Brain microvascular endothelial cell (primary cell): ENCODE measurements around the gene PROZ.
A peak's percentile ranks its signal among the peaks of the same experiment; 100 is the strongest.
"Not testable (repeated sequence)": the region's sequence is repeated elsewhere in the genome, so short reads cannot be mapped to it uniquely, and the experiment has no call there.

Experiments used
- DNase-seq: peaks from one replicate; pipeline ENCODE4 v3.0.0-alpha.2; 2020
- H3K27ac ChIP-seq: fragments of 250-450 bp; sonication (Bioruptor Pico); 2 replicates; pipeline ENCODE4 v1.5.1; 2020; ENCODE audit warnings: mild to moderate bottlenecking, moderate library complexity
- H3K27me3 ChIP-seq: fragments of 250-450 bp; sonication (Bioruptor Pico); replicated peaks from 2 replicates; pipeline ENCODE4 v1.5.1; 2020; ENCODE audit warnings: mild to moderate bottlenecking
- H3K36me3 ChIP-seq: fragments of 250-450 bp; sonication (Bioruptor Pico); replicated peaks from 2 replicates; pipeline ENCODE4 v1.5.1; 2020; ENCODE audit warnings: mild to moderate bottlenecking
- H3K4me3 ChIP-seq: 2 replicates; pipeline ENCODE4 v1.5.1; 2011; ENCODE audit warnings: low read depth, mild to moderate bottlenecking, control low read depth, low read length, moderate library complexity
- in situ Hi-C: cut with HindIII; loops from 2 replicates; pipeline ENCODE4 v1.10.0; 2017; ENCODE audit warnings: low sequenced_read_pairs, low pct_ligation_motif_present
- TF ChIP-seq, protein P1 (sequence below): IDR thresholded peaks from 2 replicates; pipeline ENCODE4 v1.5.1; 2011; ENCODE audit warnings: low read depth, mild to moderate bottlenecking, moderate library complexity, low read length, control low read depth, inconsistent platforms; ENCODE audit errors: missing control alignments

PROZ gene, protein sequence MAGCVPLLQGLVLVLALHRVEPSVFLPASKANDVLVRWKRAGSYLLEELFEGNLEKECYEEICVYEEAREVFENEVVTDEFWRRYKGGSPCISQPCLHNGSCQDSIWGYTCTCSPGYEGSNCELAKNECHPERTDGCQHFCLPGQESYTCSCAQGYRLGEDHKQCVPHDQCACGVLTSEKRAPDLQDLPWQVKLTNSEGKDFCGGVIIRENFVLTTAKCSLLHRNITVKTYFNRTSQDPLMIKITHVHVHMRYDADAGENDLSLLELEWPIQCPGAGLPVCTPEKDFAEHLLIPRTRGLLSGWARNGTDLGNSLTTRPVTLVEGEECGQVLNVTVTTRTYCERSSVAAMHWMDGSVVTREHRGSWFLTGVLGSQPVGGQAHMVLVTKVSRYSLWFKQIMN

DNA sequence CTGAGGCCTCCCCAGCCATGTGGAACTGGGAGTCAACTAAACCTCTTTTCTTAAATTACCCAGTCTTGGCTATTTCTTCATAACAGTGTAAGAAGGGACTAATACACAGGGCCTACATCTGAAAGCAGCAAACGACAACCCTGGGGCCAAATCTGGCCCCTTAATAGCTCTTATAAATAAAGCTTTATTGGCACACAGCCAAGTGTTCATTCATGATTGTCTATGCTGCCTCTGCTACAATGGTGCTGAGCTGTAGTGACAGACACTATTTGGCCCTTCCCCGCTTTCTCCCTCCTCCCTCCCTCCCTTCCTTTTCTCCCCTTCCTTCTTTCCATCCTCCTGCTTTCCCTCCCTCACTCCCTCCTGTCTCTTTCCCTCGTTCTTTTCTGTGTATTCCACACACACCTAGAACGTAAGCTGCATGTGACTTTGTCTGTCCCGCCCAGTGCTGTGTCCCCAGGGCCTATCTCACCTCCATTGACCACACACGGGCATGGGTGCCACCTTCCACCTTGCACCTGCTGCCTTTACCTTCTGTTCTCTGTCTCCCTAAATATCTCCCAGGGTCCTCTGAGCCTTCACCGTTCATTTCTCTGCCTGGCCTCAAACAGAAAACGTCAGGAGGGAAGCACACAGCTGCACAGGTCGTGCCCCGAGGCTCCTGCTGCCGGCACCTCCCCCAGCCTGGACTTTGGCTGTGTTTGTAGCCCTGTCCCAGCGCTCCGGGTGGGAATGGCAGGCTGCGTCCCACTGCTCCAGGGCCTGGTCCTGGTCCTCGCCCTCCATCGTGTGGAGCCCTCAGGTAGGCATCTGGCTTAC is at the start of gene PROZ:
Gene PROZ, plus strand, starts transcription at position 720 of the 819 bp plus-strand sequence. Its CDS starts 13 bp downstream, at position 733.
- Histone ChIP-seq H3K36me3 (no peaks in the 10 kb centered on the region), H3K27ac (no peak within 1 kb of the TSS), H3K4me3 (no peak within 1 kb of the TSS), H3K27me3 (no peaks in the 10 kb centered on the region)
- in situ Hi-C loops = no loop called here
- no peak for DNase-seq
- TF ChIP-seq, protein P1, sequence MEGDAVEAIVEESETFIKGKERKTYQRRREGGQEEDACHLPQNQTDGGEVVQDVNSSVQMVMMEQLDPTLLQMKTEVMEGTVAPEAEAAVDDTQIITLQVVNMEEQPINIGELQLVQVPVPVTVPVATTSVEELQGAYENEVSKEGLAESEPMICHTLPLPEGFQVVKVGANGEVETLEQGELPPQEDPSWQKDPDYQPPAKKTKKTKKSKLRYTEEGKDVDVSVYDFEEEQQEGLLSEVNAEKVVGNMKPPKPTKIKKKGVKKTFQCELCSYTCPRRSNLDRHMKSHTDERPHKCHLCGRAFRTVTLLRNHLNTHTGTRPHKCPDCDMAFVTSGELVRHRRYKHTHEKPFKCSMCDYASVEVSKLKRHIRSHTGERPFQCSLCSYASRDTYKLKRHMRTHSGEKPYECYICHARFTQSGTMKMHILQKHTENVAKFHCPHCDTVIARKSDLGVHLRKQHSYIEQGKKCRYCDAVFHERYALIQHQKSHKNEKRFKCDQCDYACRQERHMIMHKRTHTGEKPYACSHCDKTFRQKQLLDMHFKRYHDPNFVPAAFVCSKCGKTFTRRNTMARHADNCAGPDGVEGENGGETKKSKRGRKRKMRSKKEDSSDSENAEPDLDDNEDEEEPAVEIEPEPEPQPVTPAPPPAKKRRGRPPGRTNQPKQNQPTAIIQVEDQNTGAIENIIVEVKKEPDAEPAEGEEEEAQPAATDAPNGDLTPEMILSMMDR = no peak

DNA sequence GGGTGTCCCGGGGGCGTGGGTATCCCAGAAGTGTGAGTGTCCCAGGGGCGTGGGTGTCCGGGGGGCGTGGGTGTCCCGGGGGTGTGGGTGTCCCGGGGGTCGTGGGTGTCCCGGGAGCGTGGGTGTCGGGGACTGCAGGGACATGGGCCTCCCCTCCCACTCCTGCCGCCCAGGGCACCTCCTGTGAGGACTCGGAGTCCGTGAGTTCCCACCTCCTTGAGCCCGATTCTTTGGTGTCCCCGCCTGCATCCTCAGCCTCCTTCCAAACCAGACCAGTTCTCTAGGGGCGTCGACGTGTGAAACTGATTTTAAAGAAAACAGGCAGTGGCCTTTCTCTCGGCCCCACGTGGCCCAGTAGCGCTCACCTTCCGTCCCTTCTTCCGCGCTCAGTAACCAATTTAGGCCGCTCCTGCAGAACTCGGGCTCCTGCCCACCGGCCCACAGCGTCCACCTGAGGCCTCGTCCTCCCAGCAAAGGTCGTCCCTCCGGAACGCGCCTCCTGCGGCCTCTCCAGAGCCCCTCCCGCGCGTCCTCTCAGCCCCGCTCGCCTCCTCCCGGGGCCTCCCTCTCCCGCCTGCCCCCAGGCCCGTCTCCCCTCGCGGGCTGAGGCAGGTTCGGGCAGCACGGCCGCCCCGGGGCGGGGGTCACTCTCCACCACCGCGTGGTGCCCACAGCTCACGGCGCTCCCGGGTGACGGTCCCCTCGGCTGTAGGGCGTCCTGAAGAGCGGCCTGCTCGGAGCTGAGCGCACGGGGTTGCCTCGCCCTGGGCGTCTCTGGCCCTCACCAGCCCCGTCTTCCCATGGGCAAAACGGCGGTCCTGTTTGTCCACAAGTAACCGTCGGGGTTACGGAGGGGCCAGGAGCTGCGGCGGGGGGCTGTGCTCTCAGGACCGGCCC is 49.0 kb upstream of the PROZ start:
- in situ Hi-C loops = no loop called here
- TF ChIP-seq, protein P1 = no peak
- Histone ChIP-seq H3K27me3 (peaks cover 20% of the 10 kb centered on the region), H3K36me3 (no peaks in the 10 kb centered on the region), H3K4me3 (no peak overlapping the region), H3K27ac (no peak overlapping the region)
- no peak for DNase-seq

DNA sequence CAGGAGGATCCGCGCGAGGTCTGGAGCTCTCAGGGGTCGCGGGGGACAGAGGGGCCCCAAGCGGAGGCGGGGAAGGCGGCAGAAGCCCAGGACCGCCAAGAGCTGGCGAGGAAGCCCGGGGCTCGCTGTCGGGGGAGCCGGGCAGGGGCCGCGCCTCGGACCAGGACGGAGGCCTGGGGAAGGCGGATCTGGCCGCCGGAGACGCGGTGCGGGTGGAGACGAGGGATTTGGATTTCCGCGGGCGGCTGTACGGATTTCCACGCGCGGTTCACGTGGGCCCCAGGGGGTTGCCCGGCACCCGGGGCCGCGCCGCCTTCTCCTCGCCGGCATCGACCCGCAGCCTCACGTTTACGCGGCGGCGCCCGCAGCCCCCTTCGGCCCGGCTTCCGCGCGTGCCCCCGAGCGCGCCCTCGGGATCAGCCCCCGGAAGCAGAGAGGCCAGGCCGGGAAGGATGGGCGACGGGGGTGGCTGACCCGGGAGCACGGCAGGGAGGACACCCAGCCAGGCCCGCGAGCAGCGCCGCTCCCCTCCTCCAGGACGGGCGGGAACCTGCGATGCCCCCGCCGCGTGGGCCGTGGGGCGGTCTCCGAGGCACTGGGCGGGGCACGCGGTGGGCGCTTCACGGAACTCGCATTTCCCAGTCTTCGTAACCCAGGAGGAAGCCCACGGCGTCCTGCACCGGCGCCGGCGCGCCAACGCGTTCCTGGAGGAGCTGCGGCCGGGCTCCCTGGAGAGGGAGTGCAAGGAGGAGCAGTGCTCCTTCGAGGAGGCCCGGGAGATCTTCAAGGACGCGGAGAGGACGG is 48.2 kb upstream of the PROZ start:
- H3K27ac ChIP-seq = no peak overlapping the region
- no peaks in the 10 kb centered on the region for H3K36me3 ChIP-seq
- TF ChIP-seq, protein P1 = no peak
- H3K4me3 ChIP-seq = peak overlapping the region; percentile 15
- DNase-seq = no peak
- in situ Hi-C loops = no loop called here
- peaks cover 20% of the 10 kb centered on the region for H3K27me3 ChIP-seq

DNA sequence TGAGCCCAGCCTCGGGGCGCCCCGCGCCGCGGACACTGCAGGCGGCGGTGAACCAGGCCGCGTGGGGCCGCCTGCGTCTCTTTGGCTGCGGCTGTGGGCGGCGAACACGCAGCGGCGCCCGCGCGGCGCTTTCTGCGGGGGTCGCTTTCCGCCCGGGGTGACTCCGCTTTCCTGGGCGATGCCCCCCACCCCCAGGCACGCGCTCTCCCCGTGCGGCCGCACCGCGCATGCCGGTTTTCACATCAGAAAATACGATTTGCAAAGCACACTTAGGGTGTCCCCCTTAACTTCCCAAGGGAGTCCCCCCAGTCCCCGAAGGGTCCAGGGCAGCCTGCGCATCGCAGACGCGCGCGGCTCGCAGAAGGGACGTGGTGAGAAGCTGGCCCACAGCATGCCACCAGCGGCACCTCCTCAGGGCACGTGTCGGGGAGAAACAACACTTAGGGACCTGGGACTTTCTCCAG is 47.6 kb upstream of the PROZ start:
- Histone ChIP-seq H3K27me3 (peaks cover 20% of the 10 kb centered on the region), H3K4me3 (no peak overlapping the region), H3K36me3 (no peaks in the 10 kb centered on the region), H3K27ac (no peak overlapping the region)
- in situ Hi-C loops = no loop called here
- no peak for DNase-seq
- TF ChIP-seq, protein P1 = no peak

DNA sequence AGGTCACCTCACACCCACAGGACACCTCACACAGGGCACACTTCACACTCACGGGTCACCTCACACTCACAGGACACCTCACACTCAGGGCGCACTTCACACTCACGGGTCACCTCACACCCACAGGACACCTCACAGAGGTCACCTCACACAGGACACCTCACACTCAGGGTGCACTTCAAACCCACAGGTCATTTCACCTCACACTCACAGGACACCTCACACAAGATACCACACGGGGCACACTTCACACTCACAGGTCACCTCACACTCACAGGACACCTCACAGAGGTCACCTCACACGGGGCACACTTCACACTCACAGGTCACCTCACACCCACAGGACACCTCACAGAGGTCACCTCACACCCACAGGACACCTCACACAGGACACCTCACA is 46.6 kb upstream of the PROZ start:
- H3K27ac ChIP-seq, in situ Hi-C loops, H3K4me3 ChIP-seq, DNase-seq, H3K36me3 ChIP-seq: not testable (repeated sequence)
- H3K27me3 ChIP-seq = peaks cover 20% of the 10 kb centered on the region

DNA sequence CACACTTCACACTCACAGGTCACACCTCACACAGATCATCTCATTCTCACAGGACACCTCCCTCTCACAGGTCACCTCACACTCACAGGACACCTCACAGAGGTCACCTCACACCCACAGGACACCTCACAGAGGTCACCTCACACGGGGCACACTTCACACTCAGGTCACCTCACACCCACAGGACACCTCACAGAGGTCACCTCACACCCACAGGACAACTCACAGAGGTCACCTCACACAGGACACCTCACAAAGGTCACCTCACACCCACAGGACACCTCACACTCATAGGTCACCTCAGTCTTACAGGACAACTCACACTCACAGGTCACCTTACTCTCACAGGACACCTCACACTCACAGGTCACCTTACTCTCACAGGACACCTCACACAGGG is 46.0 kb upstream of the PROZ start:
- peaks cover 20% of the 10 kb centered on the region for H3K27me3 ChIP-seq
- H3K4me3 ChIP-seq, H3K36me3 ChIP-seq, H3K27ac ChIP-seq, in situ Hi-C loops, DNase-seq: not testable (repeated sequence)
